Astrocyte (in vitro differentiated cells and primary cell): ENCODE measurements around the gene UBAC1. TPM values are rescaled to one million over a fixed set of nuclear protein-coding genes. Genes with fewer than 3 reads are reported as not detected.

Source experiments
- DNase-seq: peaks from one replicate; pipeline ENCODE4 v3.0.0-alpha.2; 2010; ENCODE audit warnings: low read depth
- FAIRE-seq: peaks from 2 replicates; lab custom pipeline; 2011; peaks lifted over from hg19 to GRCh38; lab: Jason Lieb, UNC
- H2AFZ ChIP-seq: 2 replicates; pipeline ENCODE4 v1.6.0; 2012; ENCODE audit warnings: low read depth, low read length, inconsistent platforms
- H3K27ac ChIP-seq: 2 replicates; pipeline ENCODE4 v1.5.1; 2011; ENCODE audit warnings: low read depth, low read length, inconsistent platforms
- H3K27me3 ChIP-seq: 2 replicates; pipeline ENCODE4 v1.6.0; 2011; ENCODE audit warnings: low read length, inconsistent platforms; ENCODE audit not compliant: insufficient read depth
- H3K36me3 ChIP-seq: 2 replicates; pipeline ENCODE4 v1.5.1; 2011; ENCODE audit warnings: low read length, inconsistent platforms; ENCODE audit not compliant: insufficient read depth
- H3K4me1 ChIP-seq: 2 replicates; pipeline ENCODE4 v1.5.1; 2011; ENCODE audit warnings: low read length, inconsistent platforms; ENCODE audit not compliant: insufficient read depth
- H3K4me2 ChIP-seq: 2 replicates; pipeline ENCODE4 v1.6.0; 2012; ENCODE audit warnings: low read length, inconsistent platforms
- H3K4me3 ChIP-seq: 2 replicates; pipeline ENCODE4 v1.5.1; 2011; ENCODE audit warnings: low read depth, mild to moderate bottlenecking, low read length, inconsistent platforms; ENCODE audit not compliant: insufficient read depth
- H3K79me2 ChIP-seq: 2 replicates; pipeline ENCODE4 v1.6.0; 2012; ENCODE audit warnings: mild to moderate bottlenecking, low read length, inconsistent platforms; ENCODE audit not compliant: insufficient read depth
- H3K9ac ChIP-seq: 2 replicates; pipeline ENCODE4 v1.6.0; 2012; ENCODE audit warnings: mild to moderate bottlenecking, low read length, inconsistent platforms
- H3K9me3 ChIP-seq: 2 replicates; pipeline ENCODE4 v1.5.1; 2012; ENCODE audit warnings: low read depth, mild to moderate bottlenecking, low read length, inconsistent platforms; ENCODE audit not compliant: insufficient read depth
- H4K20me1 ChIP-seq: 2 replicates; pipeline ENCODE4 v1.6.0; 2012; ENCODE audit warnings: low read length, inconsistent platforms; ENCODE audit not compliant: insufficient read depth
- H3K27ac Mint-ChIP-seq: one replicate; pipeline ENCODE4 v1.8.0; 2021; ENCODE audit warnings: mild to moderate bottlenecking, mixed read lengths; ENCODE audit not compliant: unreplicated experiment
- H3K27me3 Mint-ChIP-seq: one replicate; pipeline ENCODE4 v1.8.0; 2021; ENCODE audit warnings: low read depth, mixed read lengths; ENCODE audit not compliant: unreplicated experiment
- H3K36me3 Mint-ChIP-seq: one replicate; pipeline ENCODE4 v1.8.0; 2021; ENCODE audit warnings: low read depth, mixed read lengths; ENCODE audit not compliant: unreplicated experiment
- H3K4me1 Mint-ChIP-seq: one replicate; pipeline ENCODE4 v1.8.0; 2021; ENCODE audit warnings: low read depth, mixed read lengths; ENCODE audit not compliant: unreplicated experiment
- H3K4me3 Mint-ChIP-seq: one replicate; pipeline ENCODE4 v1.8.0; 2021; ENCODE audit warnings: mild to moderate bottlenecking, moderate library complexity, mixed read lengths; ENCODE audit not compliant: unreplicated experiment
- H3K9me3 Mint-ChIP-seq: one replicate; pipeline ENCODE4 v1.8.0; 2021; ENCODE audit warnings: mild to moderate bottlenecking, mixed read lengths; ENCODE audit not compliant: unreplicated experiment
- CTCF ChIP-seq: IDR thresholded peaks from 2 replicates; pipeline ENCODE4 v1.5.1; 2011; ENCODE audit warnings: low read depth, mild to moderate bottlenecking, inconsistent platforms, low read length, moderate library complexity; ENCODE audit not compliant: insufficient read depth
- EZH2 ChIP-seq: IDR thresholded peaks from 2 replicates; pipeline ENCODE4 v1.6.1; 2012; ENCODE audit warnings: mild to moderate bottlenecking, low read length, inconsistent platforms; ENCODE audit not compliant: insufficient read depth
- total RNA-seq: library from RNA; stranded (reverse); gene quantifications from 2 replicates; pipeline ENCODE4 v1.2.1, GENCODE V29; 2021

The UBAC1 gene
- total RNA-seq, 1 donor from 2014 or later = 31.8 TPM

DNA sequence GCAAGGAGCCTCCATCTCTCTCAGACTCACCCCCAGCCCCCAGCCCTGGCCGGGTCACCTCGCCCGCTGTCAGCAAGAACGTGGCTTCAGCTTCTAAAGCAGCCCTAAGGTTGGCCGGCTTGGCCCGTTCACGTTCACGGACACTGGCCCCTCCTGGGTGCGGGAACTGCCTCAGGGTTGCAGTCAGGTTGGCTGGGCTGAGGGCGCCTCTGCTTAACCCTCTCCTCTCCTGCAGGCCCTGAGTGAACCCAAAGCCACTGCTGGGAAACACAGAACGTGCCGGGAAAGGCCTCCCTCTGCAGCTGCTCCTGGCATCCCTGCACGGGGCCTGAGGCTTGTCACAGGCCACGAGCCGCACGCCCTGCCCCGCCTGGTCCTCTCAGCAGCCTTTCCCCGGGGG, 40.1 kb upstream of the UBAC1 start:
- DNase-seq = no peak
- Mint-ChIP-seq H3K27ac (no peak overlapping the region), H3K4me1 (no peaks in the 10 kb centered on the region), H3K9me3 (peaks cover 2% of the 10 kb centered on the region), H3K36me3 (no peaks in the 10 kb centered on the region), H3K27me3 (no peaks in the 10 kb centered on the region), H3K4me3 (no peak overlapping the region)
- H3K4me1 ChIP-seq = no peaks in the 10 kb centered on the region
- H3K27ac ChIP-seq = no peak overlapping the region
- H3K4me2 ChIP-seq = no peak overlapping the region
- no peaks in the 10 kb centered on the region for H3K9me3 ChIP-seq
- H3K36me3 ChIP-seq = no peaks in the 10 kb centered on the region
- no peak for FAIRE-seq
- H4K20me1 ChIP-seq = peaks cover 19% of the 10 kb centered on the region
- no peak overlapping the region for H3K9ac ChIP-seq
- H3K4me3 ChIP-seq = no peak overlapping the region
- TF ChIP-seq CTCF (no peak), EZH2 (no peak)
- H2AFZ ChIP-seq = no peak overlapping the region
- H3K79me2 ChIP-seq = no peaks in the 10 kb centered on the region
- H3K27me3 ChIP-seq = no peaks in the 10 kb centered on the region

DNA sequence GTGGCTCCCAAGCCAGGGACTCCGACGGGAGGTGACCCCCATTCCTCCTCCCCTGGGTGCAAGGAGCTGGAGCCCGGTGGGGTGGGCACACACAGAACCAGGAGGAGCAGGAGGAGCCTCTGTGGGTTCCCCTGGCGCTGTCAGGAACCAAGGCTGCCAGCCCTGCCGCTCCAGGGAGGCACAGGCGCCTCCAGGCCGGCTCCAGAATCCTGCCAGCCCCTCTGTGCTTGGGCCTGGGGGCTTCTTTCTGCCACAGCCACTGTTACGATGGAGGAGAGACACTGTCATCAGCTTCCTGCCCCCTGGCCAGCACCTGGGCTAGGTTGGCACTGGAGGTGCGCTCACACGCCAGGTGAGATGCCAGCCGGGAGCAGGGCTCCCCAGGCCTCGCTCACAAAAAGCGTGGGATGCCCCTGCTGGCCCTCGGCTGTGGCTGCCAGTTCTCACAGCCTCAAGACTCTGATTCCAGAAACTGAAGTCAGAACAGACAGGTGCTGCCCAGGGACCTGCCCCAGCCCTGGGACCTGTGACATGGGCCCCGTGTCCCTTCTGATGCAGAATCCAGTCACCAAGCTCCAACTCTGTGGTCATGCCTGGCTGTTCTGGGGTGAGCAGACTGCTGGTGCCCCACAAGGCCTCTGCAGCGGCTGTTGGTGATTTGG, 37.4 kb upstream of the UBAC1 start:
- H3K27me3 Mint-ChIP-seq = no peaks in the 10 kb centered on the region
- Histone ChIP-seq H3K27ac (no peak overlapping the region), H3K27me3 (no peaks in the 10 kb centered on the region), H3K79me2 (no peaks in the 10 kb centered on the region), H3K9me3 (no peaks in the 10 kb centered on the region), H3K4me1 (no peaks in the 10 kb centered on the region), H3K36me3 (no peaks in the 10 kb centered on the region), H3K4me2 (no peak overlapping the region), H3K9ac (no peak overlapping the region), H4K20me1 (peaks cover 8% of the 10 kb centered on the region), H3K4me3 (no peak overlapping the region), H2AFZ (no peak overlapping the region)
- no peaks in the 10 kb centered on the region for H3K36me3 Mint-ChIP-seq
- DNase-seq = no peak
- no peaks in the 10 kb centered on the region for H3K4me1 Mint-ChIP-seq
- peaks cover 2% of the 10 kb centered on the region for H3K9me3 Mint-ChIP-seq
- H3K27ac Mint-ChIP-seq = no peak overlapping the region
- H3K4me3 Mint-ChIP-seq = no peak overlapping the region
- no peak for TF ChIP-seq CTCF
- no peak for TF ChIP-seq EZH2
- no peak for FAIRE-seq

- FAIRE-seq (no peak), DNase-seq (no peak)
- no peak overlapping the region for H3K27ac ChIP-seq
- H3K79me2 ChIP-seq = no peaks in the 10 kb centered on the region
- H3K36me3 ChIP-seq = no peaks in the 10 kb centered on the region
- H4K20me1 ChIP-seq = peaks cover 8% of the 10 kb centered on the region
- H3K4me1 ChIP-seq = peaks cover 4% of the 10 kb centered on the region
- peaks cover 2% of the 10 kb centered on the region for H3K9me3 Mint-ChIP-seq
- H3K27me3 ChIP-seq = no peaks in the 10 kb centered on the region
- no peak overlapping the region for H3K4me2 ChIP-seq
- no peaks in the 10 kb centered on the region for H3K36me3 Mint-ChIP-seq
- no peak overlapping the region for H3K4me3 Mint-ChIP-seq
- no peak overlapping the region for H3K4me3 ChIP-seq
- TF ChIP-seq CTCF (no peak), EZH2 (no peak)
- H3K9me3 ChIP-seq = no peaks in the 10 kb centered on the region
- no peak overlapping the region for H3K9ac ChIP-seq
- H3K27ac Mint-ChIP-seq = no peak overlapping the region
- H3K4me1 Mint-ChIP-seq = no peaks in the 10 kb centered on the region
- no peak overlapping the region for H2AFZ ChIP-seq
- no peaks in the 10 kb centered on the region for H3K27me3 Mint-ChIP-seq
These were observed 36.8 kb upstream of the UBAC1 start for GRCh38 chr9:135998016-135998380.
